Endothelial cell (in vitro differentiated cells): ENCODE data around the gene MRNIP. TPM values are rescaled to one million over a fixed set of nuclear protein-coding genes. Genes with fewer than 3 reads are reported as not detected.

Experiments
- DNase-seq: peaks from one replicate; pipeline ENCODE4 v3.0.0; 2021; ENCODE audit warnings: low spot score
- H3K27ac Mint-ChIP-seq: one replicate; pipeline ENCODE4 v1.8.0; 2021; ENCODE audit warnings: mixed read lengths, inconsistent platforms; ENCODE audit not compliant: unreplicated experiment
- H3K27me3 Mint-ChIP-seq: one replicate; pipeline ENCODE4 v1.8.0; 2021; ENCODE audit warnings: mild to moderate bottlenecking, moderate library complexity, mixed read lengths, inconsistent platforms; ENCODE audit not compliant: unreplicated experiment
- H3K36me3 Mint-ChIP-seq: one replicate; pipeline ENCODE4 v1.8.0; 2021; ENCODE audit warnings: mild to moderate bottlenecking, low read depth, mixed read lengths, inconsistent platforms; ENCODE audit not compliant: unreplicated experiment
- H3K4me1 Mint-ChIP-seq: one replicate; pipeline ENCODE4 v1.8.0; 2021; ENCODE audit warnings: mild to moderate bottlenecking, mixed read lengths, inconsistent platforms; ENCODE audit not compliant: unreplicated experiment
- H3K4me3 Mint-ChIP-seq: one replicate; pipeline ENCODE4 v1.8.0; 2021; ENCODE audit warnings: mild to moderate bottlenecking, mixed read lengths, inconsistent platforms; ENCODE audit not compliant: unreplicated experiment
- H3K9me3 Mint-ChIP-seq: one replicate; pipeline ENCODE4 v1.8.0; 2021; ENCODE audit warnings: mixed read lengths, inconsistent platforms; ENCODE audit not compliant: unreplicated experiment
- CTCF ChIP-seq: fragments of 200-600 bp; sonication (generic); IDR thresholded peaks from one replicate; pipeline ENCODE4 v1.5.0; 2021; ENCODE audit warnings: antibody characterized with exemption; ENCODE audit not compliant: unreplicated experiment
- total RNA-seq: library from RNA; stranded (reverse); fragmentation: NEBNext Ultra II Directional; extraction: Animal tissue kit (Norgen Biotek cat#: 25700); gene quantifications from one replicate; pipeline ENCODE4 v1.2.1, GENCODE V29; 2021; ENCODE audit not compliant: unreplicated experiment

The MRNIP gene
- total RNA-seq, 1 donor from 2014 or later: 38.5 TPM

- Mint-ChIP-seq H3K9me3 (no peaks in the 10 kb centered on the region), H3K27ac (no peak overlapping the region)
These were observed 42.9 kb downstream of the MRNIP start for GRCh38 chr5:179815491-179816249.

GRCh38 chr5:179814090-179814489 is 44.5 kb downstream of the MRNIP start:
- Mint-ChIP-seq H3K4me1 (peaks cover 3% of the 10 kb centered on the region), H3K36me3 (peaks cover 7% of the 10 kb centered on the region), H3K27me3 (no peaks in the 10 kb centered on the region), H3K27ac (no peak overlapping the region), H3K9me3 (no peaks in the 10 kb centered on the region), H3K4me3 (peak overlapping the region; percentile 25)
- no peak for DNase-seq
- TF ChIP-seq CTCF: no peak

More at GRCh38 chr5:179815491-179816249, 42.9 kb downstream of the MRNIP start:
- peaks cover 3% of the 10 kb centered on the region for H3K27me3 Mint-ChIP-seq
- H3K36me3 Mint-ChIP-seq: peaks cover 7% of the 10 kb centered on the region
- peak overlapping the region; percentile 82 for H3K4me3 Mint-ChIP-seq
- DNase-seq: no peak
- TF ChIP-seq CTCF: no peak
- H3K4me1 Mint-ChIP-seq: peaks cover 8% of the 10 kb centered on the region

GRCh38 chr5:179812997-179813607 is 45.5 kb downstream of the MRNIP start:
- Mint-ChIP-seq H3K9me3 (no peaks in the 10 kb centered on the region), H3K36me3 (peaks cover 7% of the 10 kb centered on the region), H3K4me1 (peaks cover 3% of the 10 kb centered on the region), H3K27me3 (no peaks in the 10 kb centered on the region), H3K4me3 (no peak overlapping the region), H3K27ac (no peak overlapping the region)
- DNase-seq: no peak
- TF ChIP-seq CTCF: no peak

- Mint-ChIP-seq H3K27me3 (peaks cover 2% of the 10 kb centered on the region), H3K4me1 (peaks cover 3% of the 10 kb centered on the region), H3K4me3 (peak overlapping the region; percentile 25), H3K36me3 (peaks cover 7% of the 10 kb centered on the region), H3K27ac (no peak overlapping the region), H3K9me3 (no peaks in the 10 kb centered on the region)
- DNase-seq: no peak
- no peak for TF ChIP-seq CTCF
These were observed 46.3 kb downstream of the MRNIP start for GRCh38 chr5:179812135-179812825.
